Mesothelial cell of epicardium (in vitro differentiated cells): Measurements from ENCODE around the gene CROCC2. TPM values are rescaled to one million over a fixed set of nuclear protein-coding genes. Genes with fewer than 3 reads are reported as not detected.
A peak's percentile ranks its signal among the peaks of the same experiment; 100 is the strongest.

ENCODE experiments used
- DNase-seq, 2 experiments: peaks; one replicate each; pipeline ENCODE4 v3.0.0; 2021; ENCODE audit warnings: low spot score in 2 of 2; ENCODE audit not compliant: unreplicated experiment in 2 of 2
- H3K27ac Mint-ChIP-seq: 2 replicates; pipeline ENCODE4 v1.8.0; 2021; ENCODE audit warnings: mixed read lengths
- H3K27me3 Mint-ChIP-seq: 2 replicates; pipeline ENCODE4 v1.8.0; 2021; ENCODE audit warnings: low read depth, mixed read lengths
- H3K36me3 Mint-ChIP-seq: 2 replicates; pipeline ENCODE4 v1.8.0; 2021; ENCODE audit warnings: mixed read lengths
- H3K4me1 Mint-ChIP-seq: 2 replicates; pipeline ENCODE4 v1.8.0; 2021; ENCODE audit warnings: mixed read lengths
- H3K4me3 Mint-ChIP-seq: 2 replicates; pipeline ENCODE4 v1.8.0; 2021; ENCODE audit warnings: mild to moderate bottlenecking, moderate library complexity, mixed read lengths
- H3K9me3 Mint-ChIP-seq: 2 replicates; pipeline ENCODE4 v1.8.0; 2021; ENCODE audit warnings: mixed read lengths
- CTCF ChIP-seq: fragments of 200-600 bp; sonication (generic); IDR thresholded peaks from one replicate; pipeline ENCODE4 v1.5.0; 2021; ENCODE audit warnings: antibody characterized with exemption; ENCODE audit not compliant: unreplicated experiment
- total RNA-seq: library from RNA; stranded (reverse); gene quantifications from 3 replicates; pipeline ENCODE4 v1.2.1, GENCODE V29; 2021

Gene CROCC2
- total RNA-seq, 1 donor from 2014 or later: 0.16 TPM

GRCh38 chr2:240966906-240967680 lies 61.0 kb downstream of the CROCC2 start:
- H3K27ac Mint-ChIP-seq: no peak overlapping the region
- TF ChIP-seq CTCF: no peak
- no peak overlapping the region for H3K4me3 Mint-ChIP-seq
- H3K4me1 Mint-ChIP-seq: no peaks in the 10 kb centered on the region
- peaks cover 7% of the 10 kb centered on the region for H3K9me3 Mint-ChIP-seq
- H3K27me3 Mint-ChIP-seq: peaks cover 7% of the 10 kb centered on the region
- H3K36me3 Mint-ChIP-seq: no peaks in the 10 kb centered on the region
- DNase-seq: no peak

- TF ChIP-seq CTCF: no peak
- H3K4me3 Mint-ChIP-seq: no peak overlapping the region
- peaks cover 7% of the 10 kb centered on the region for H3K9me3 Mint-ChIP-seq
- DNase-seq: peak in 1 of 2 experiments; percentile 16
- no peaks in the 10 kb centered on the region for H3K36me3 Mint-ChIP-seq
- no peaks in the 10 kb centered on the region for H3K4me1 Mint-ChIP-seq
- no peak overlapping the region for H3K27ac Mint-ChIP-seq
- H3K27me3 Mint-ChIP-seq: peaks cover 10% of the 10 kb centered on the region
Observed at GRCh38 chr2:240967681-240968621, 61.8 kb downstream of the CROCC2 start.

- no peak for TF ChIP-seq CTCF
- H3K36me3 Mint-ChIP-seq: no peaks in the 10 kb centered on the region
- DNase-seq: peak in 1 of 2 experiments; percentile 12
- H3K4me3 Mint-ChIP-seq: no peak overlapping the region
- peaks cover 17% of the 10 kb centered on the region for H3K27me3 Mint-ChIP-seq
- H3K27ac Mint-ChIP-seq: no peak overlapping the region
- peaks cover 9% of the 10 kb centered on the region for H3K9me3 Mint-ChIP-seq
- no peaks in the 10 kb centered on the region for H3K4me1 Mint-ChIP-seq
Observed at GRCh38 chr2:240968731-240969624, 62.8 kb downstream of the CROCC2 start.

GRCh38 chr2:240970104-240970503 lies 64.0 kb downstream of the CROCC2 start:
- H3K4me3 Mint-ChIP-seq: no peak overlapping the region
- no peak overlapping the region for H3K27ac Mint-ChIP-seq
- no peak for TF ChIP-seq CTCF
- H3K36me3 Mint-ChIP-seq: no peaks in the 10 kb centered on the region
- H3K4me1 Mint-ChIP-seq: no peaks in the 10 kb centered on the region
- H3K27me3 Mint-ChIP-seq: peaks cover 25% of the 10 kb centered on the region
- peaks cover 10% of the 10 kb centered on the region for H3K9me3 Mint-ChIP-seq
- DNase-seq: no peak

GRCh38 chr2:240970816-240971215 lies 64.7 kb downstream of the CROCC2 start:
- Mint-ChIP-seq H3K36me3 (no peaks in the 10 kb centered on the region), H3K27me3 (peaks cover 30% of the 10 kb centered on the region), H3K9me3 (peaks cover 10% of the 10 kb centered on the region), H3K27ac (no peak overlapping the region), H3K4me3 (no peak overlapping the region), H3K4me1 (no peaks in the 10 kb centered on the region)
- no peak for TF ChIP-seq CTCF
- no peak for DNase-seq
